ENCODE results near the gene GP5.

GP5 gene

GRCh38 chr3:194399166-194399565 is at the start of gene GP5:
GP5 (minus strand) TSS chr3:194399266; CDS start chr3:194398282, 984 bp downstream.
- DNase-seq, result no peak

GRCh38 chr3:194447657-194448056 is 48.6 kb upstream of the GP5 start:
- DNase-seq, result no peak

- DNase-seq, result no peak
These were observed 48.1 kb upstream of the GP5 start for GRCh38 chr3:194447161-194447560.

- no peak for DNase-seq
These were observed 47.7 kb upstream of the GP5 start for GRCh38 chr3:194446754-194447153.

- no peak for DNase-seq
These were observed 47.1 kb upstream of the GP5 start for GRCh38 chr3:194446172-194446571.

- DNase-seq, result no peak
These were observed 44.8 kb upstream of the GP5 start for GRCh38 chr3:194443901-194444300.

- no peak for DNase-seq
These were observed 41.7 kb upstream of the GP5 start for GRCh38 chr3:194440756-194441155.

GRCh38 chr3:194439881-194440550 is 41.0 kb upstream of the GP5 start:
- DNase-seq, result no peak

GRCh38 chr3:194434503-194434902 is 35.4 kb upstream of the GP5 start:
- no peak for DNase-seq

GRCh38 chr3:194431554-194431953 is 32.5 kb upstream of the GP5 start:
- no peak for DNase-seq

GRCh38 chr3:194425399-194425798 is 26.3 kb upstream of the GP5 start:
- DNase-seq, result no peak

- DNase-seq, result no peak
These were observed 25.9 kb upstream of the GP5 start for GRCh38 chr3:194424953-194425352.

- no peak for DNase-seq
These were observed 25.3 kb upstream of the GP5 start for GRCh38 chr3:194424373-194424772.

- no peak for DNase-seq
These were observed 24.3 kb upstream of the GP5 start for GRCh38 chr3:194423317-194423716.

GRCh38 chr3:194422188-194422587 is 23.1 kb upstream of the GP5 start:
- no peak for DNase-seq

- no peak for DNase-seq
These were observed 19.6 kb upstream of the GP5 start for GRCh38 chr3:194418671-194419070.

GRCh38 chr3:194407423-194407822 is 8.4 kb upstream of the GP5 start:
- DNase-seq, result no peak

GRCh38 chr3:194405766-194406165 is 6.7 kb upstream of the GP5 start:
- no peak for DNase-seq

GRCh38 chr3:194404365-194405140 is 5.5 kb upstream of the GP5 start:
- no peak for DNase-seq

GRCh38 chr3:194401868-194402329 is 2.8 kb upstream of the GP5 start:
- no peak for DNase-seq

GRCh38 chr3:194401346-194401745 is 2.3 kb upstream of the GP5 start:
- no peak for DNase-seq

- no peak for DNase-seq
These were observed 877 bp upstream of the GP5 start for GRCh38 chr3:194399874-194400411.

GRCh38 chr3:194397757-194398312 is 1.2 kb downstream of the GP5 start:
- DNase-seq, result peak; percentile 25
